Measurements from ENCODE around the gene SMYD3.

DNA sequence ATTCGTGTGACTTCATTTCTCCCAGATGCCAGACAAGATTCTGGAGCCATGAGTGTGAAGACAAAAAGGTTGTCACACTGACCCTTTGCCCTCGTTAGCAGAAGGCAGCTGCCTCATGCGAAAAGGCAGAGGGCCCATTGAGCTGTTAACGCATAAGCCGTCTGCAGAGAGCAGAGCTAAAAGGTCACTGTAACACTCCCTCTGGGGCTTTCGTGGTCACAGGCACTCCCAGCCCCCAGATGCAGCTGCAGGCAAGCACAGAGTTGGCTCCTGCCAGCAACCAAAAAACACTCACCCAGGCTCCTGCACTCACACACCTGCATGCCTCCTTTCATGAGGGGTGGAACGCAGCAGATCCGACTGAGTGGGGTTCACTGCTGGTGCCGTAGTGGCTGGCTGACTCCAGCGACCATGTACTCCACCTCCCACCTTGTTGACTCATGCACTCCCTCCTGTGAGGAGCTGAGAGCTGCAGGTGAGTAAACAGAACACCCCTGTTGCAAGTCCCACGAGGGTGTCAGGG is 287.5 kb downstream of the SMYD3 start:
- TF ChIP-seq ESRRA (CRISPR knock-in tag; IDR thresholded peaks at IDR 0.05; ENCODE audit: low read depth) = no peak
- TF ChIP-seq ZBTB8A (CRISPR knock-in tag; IDR thresholded peaks at IDR 0.05; ENCODE audit: borderline replicate concordance, low read depth) = no peak
- TF ChIP-seq NFYB (CRISPR knock-in tag; IDR thresholded peaks at IDR 0.05) = no peak
